Measurements from ENCODE around the gene NRK. TPM values are rescaled to one million over a fixed set of nuclear protein-coding genes. Genes with fewer than 3 reads are reported as not detected.
"Not testable (repeated sequence)": the region's sequence is repeated elsewhere in the genome, so short reads cannot be mapped to it uniquely, and the experiment has no call there.

NRK gene
- polyA plus RNA-seq, 3 donors from 2014 or later = not detected

GRCh38 chrX:105850100-105850499, 27.8 kb downstream of the NRK start:
- DNase-seq; H3K9me3 Mint-ChIP-seq; H3K27ac Mint-ChIP-seq; H3K4me1 Mint-ChIP-seq; H3K27me3 Mint-ChIP-seq (ENCODE audit: low read depth in 3 of 3); H3K36me3 Mint-ChIP-seq; H3K4me3 Mint-ChIP-seq: not testable (repeated sequence)

- H3K27me3 Mint-ChIP-seq (ENCODE audit: low read depth in 3 of 3) = no peaks in the 10 kb centered on the region
- H3K4me1 Mint-ChIP-seq = no peaks in the 10 kb centered on the region
- H3K9me3 Mint-ChIP-seq = peaks cover 0 to 2% (median 0%) of the 10 kb centered on the region in 6 donors
- no peak overlapping the region for H3K4me3 Mint-ChIP-seq
- no peak for DNase-seq
- H3K27ac Mint-ChIP-seq = no peak overlapping the region
- H3K36me3 Mint-ChIP-seq = no peaks in the 10 kb centered on the region
Measured at GRCh38 chrX:105865709-105866108, 43.4 kb downstream of the NRK start.

- H3K4me1 Mint-ChIP-seq = no peaks in the 10 kb centered on the region
- no peaks in the 10 kb centered on the region for H3K36me3 Mint-ChIP-seq
- no peak overlapping the region for H3K4me3 Mint-ChIP-seq
- DNase-seq = no peak
- H3K27me3 Mint-ChIP-seq (ENCODE audit: low read depth in 3 of 3) = no peaks in the 10 kb centered on the region
- peaks cover 0 to 2% (median 0%) of the 10 kb centered on the region in 6 donors for H3K9me3 Mint-ChIP-seq
- H3K27ac Mint-ChIP-seq = no peak overlapping the region
Measured at GRCh38 chrX:105869701-105870100, 47.4 kb downstream of the NRK start.

DNA sequence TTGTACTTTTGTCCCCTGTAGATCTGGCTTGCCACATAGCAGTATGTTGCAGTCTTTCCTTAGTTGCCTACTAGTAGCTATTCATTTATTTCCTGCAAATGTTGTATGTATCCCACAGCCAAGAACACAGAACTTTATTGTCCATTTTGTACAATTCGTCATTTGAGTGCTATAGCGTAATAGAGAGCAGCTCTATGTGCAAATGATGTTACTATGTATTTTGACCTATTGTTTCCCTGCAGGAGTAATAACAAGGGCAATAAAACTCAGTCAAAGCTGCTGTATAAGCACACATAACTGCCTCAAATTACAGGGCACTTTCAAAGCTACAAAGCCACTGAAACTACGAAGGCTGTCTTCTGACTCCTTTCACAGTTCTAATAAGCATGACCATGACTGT, 48.1 kb downstream of the NRK start:
- no peak overlapping the region for H3K27ac Mint-ChIP-seq
- no peaks in the 10 kb centered on the region for H3K27me3 Mint-ChIP-seq (ENCODE audit: low read depth in 3 of 3)
- H3K9me3 Mint-ChIP-seq = peaks cover 0 to 3% (median under 1%) of the 10 kb centered on the region in 6 donors
- H3K4me1 Mint-ChIP-seq = no peaks in the 10 kb centered on the region
- DNase-seq = no peak
- H3K4me3 Mint-ChIP-seq = no peak overlapping the region
- no peaks in the 10 kb centered on the region for H3K36me3 Mint-ChIP-seq

GRCh38 chrX:105872941-105873340, 50.6 kb downstream of the NRK start:
- Mint-ChIP-seq H3K4me1 (no peaks in the 10 kb centered on the region), H3K27me3 (ENCODE audit: low read depth in 3 of 3) (peaks cover 0 to 4% (median 3%) of the 10 kb centered on the region in 3 donors), H3K9me3 (peaks cover 0 to 3% (median under 1%) of the 10 kb centered on the region in 6 donors), H3K36me3 (no peaks in the 10 kb centered on the region), H3K4me3 (no peak overlapping the region), H3K27ac (no peak overlapping the region)
- DNase-seq = no peak

- peaks cover 0 to 3% (median 0%) of the 10 kb centered on the region in 6 donors for H3K9me3 Mint-ChIP-seq
Measured at GRCh38 chrX:105874790-105875189, 52.5 kb downstream of the NRK start.

GRCh38 chrX:105876658-105877057, 54.3 kb downstream of the NRK start:
- Mint-ChIP-seq H3K27me3 (ENCODE audit: low read depth in 3 of 3) (peaks cover 0 to 7% (median 3%) of the 10 kb centered on the region in 3 donors), H3K36me3 (no peaks in the 10 kb centered on the region), H3K4me3 (no peak overlapping the region), H3K4me1 (no peaks in the 10 kb centered on the region), H3K9me3 (peaks cover 0 to 3% (median 0%) of the 10 kb centered on the region in 6 donors), H3K27ac (no peak overlapping the region)
- no peak for DNase-seq

More at GRCh38 chrX:105874790-105875189, 52.5 kb downstream of the NRK start:
- DNase-seq = no peak
- Mint-ChIP-seq H3K27me3 (ENCODE audit: low read depth in 3 of 3) (peaks cover 0 to 7% (median 3%) of the 10 kb centered on the region in 3 donors), H3K4me1 (no peaks in the 10 kb centered on the region), H3K4me3 (no peak overlapping the region), H3K36me3 (no peaks in the 10 kb centered on the region), H3K27ac (no peak overlapping the region)

DNA sequence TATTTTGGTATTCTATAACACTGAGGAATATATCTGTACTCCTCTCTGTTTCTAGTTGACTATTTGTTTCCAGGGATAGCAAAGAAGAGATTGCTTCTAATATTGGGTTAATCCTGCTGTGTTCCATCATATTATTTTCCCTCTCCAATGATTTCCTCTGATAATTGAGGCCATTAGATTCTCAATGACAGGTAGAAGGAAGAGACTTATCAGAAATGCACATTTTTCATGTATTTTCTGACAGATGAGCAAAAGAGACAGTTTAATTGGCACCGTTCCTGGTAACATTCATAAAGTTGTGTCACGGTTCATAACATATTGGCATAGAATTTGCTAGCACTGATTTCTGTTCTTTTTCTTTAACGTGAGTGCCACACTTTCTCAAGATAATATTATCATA, 58.2 kb downstream of the NRK start:
- Mint-ChIP-seq H3K4me1 (no peaks in the 10 kb centered on the region), H3K9me3 (peaks cover 0 to 2% (median 0%) of the 10 kb centered on the region in 6 donors), H3K4me3 (no peak overlapping the region), H3K27me3 (ENCODE audit: low read depth in 3 of 3) (peaks cover 0 to 8% (median 3%) of the 10 kb centered on the region in 3 donors), H3K27ac (no peak overlapping the region), H3K36me3 (no peaks in the 10 kb centered on the region)
- DNase-seq = no peak

- no peaks in the 10 kb centered on the region for H3K4me1 Mint-ChIP-seq
- H3K27ac Mint-ChIP-seq = no peak overlapping the region
- H3K36me3 Mint-ChIP-seq = no peaks in the 10 kb centered on the region
- peaks cover 0 to 9% (median 0%) of the 10 kb centered on the region in 3 donors for H3K27me3 Mint-ChIP-seq (ENCODE audit: low read depth in 3 of 3)
- DNase-seq = no peak
- H3K9me3 Mint-ChIP-seq = peaks cover 0 to 2% (median 0%) of the 10 kb centered on the region in 6 donors
- no peak overlapping the region for H3K4me3 Mint-ChIP-seq
Measured at GRCh38 chrX:105882581-105883275, 60.4 kb downstream of the NRK start.

GRCh38 chrX:105894721-105895120, 72.4 kb downstream of the NRK start:
- no peak for DNase-seq
- Mint-ChIP-seq H3K4me3 (no peak overlapping the region), H3K4me1 (no peaks in the 10 kb centered on the region), H3K27ac (no peak overlapping the region), H3K9me3 (peaks cover 0 to 4% (median 0%) of the 10 kb centered on the region in 6 donors), H3K36me3 (no peaks in the 10 kb centered on the region), H3K27me3 (ENCODE audit: low read depth in 3 of 3) (peaks cover 0 to 5% (median 4%) of the 10 kb centered on the region in 3 donors)

DNA sequence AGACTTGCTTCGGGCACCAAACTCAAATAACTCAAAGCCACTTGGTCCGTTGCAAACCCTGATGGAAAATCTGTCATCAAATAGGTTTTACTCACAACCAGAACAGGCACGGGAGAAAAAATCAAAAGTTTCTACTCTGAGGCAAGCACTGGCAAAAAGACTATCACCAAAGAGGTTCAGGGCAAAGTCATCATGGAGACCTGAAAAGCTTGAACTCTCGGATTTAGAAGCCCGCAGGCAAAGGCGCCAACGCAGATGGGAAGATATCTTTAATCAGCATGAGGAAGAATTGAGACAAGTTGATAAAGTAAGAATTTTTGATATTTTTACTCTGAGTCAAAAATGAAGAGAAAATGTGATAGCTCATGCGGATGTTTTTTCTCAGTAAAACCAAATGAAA, 87.2 kb downstream of the NRK start:
- no peak overlapping the region for H3K4me3 Mint-ChIP-seq
- peaks cover 0 to 4% (median 0%) of the 10 kb centered on the region in 3 donors for H3K27me3 Mint-ChIP-seq (ENCODE audit: low read depth in 3 of 3)
- no peak overlapping the region for H3K27ac Mint-ChIP-seq
- no peaks in the 10 kb centered on the region for H3K36me3 Mint-ChIP-seq
- no peak for DNase-seq
- peaks cover 0 to 2% (median 0%) of the 10 kb centered on the region in 6 donors for H3K9me3 Mint-ChIP-seq
- no peaks in the 10 kb centered on the region for H3K4me1 Mint-ChIP-seq

DNA sequence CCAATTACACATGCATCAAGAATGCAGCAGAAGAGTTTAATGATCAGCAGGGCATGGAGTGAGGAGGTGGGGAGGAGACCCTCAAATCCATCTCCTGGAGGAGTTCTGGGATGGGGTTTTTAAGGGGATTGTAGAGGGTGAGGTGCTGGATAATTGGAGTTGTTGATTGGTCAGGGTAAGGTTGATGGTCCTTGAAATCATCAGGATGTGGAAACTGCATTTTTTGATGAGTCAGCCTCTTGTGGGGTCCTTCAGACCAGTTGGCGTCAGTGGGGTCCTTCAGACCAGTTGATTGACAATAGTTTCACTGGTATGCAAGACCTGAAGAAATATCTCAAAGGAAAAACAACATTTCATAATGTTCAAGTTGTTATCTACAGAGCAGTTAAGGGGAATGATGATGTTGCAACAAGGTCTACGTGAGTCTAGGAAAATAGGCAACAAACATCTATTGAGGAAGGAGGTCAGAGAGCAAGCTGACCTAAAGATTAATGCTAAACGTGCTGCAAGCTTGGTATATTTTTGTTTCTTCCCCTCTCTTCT, 88.3 kb downstream of the NRK start:
- no peaks in the 10 kb centered on the region for H3K36me3 Mint-ChIP-seq
- H3K27me3 Mint-ChIP-seq (ENCODE audit: low read depth in 3 of 3) = no peaks in the 10 kb centered on the region
- no peaks in the 10 kb centered on the region for H3K4me1 Mint-ChIP-seq
- no peak for DNase-seq
- H3K9me3 Mint-ChIP-seq = peaks cover 0 to 2% (median 0%) of the 10 kb centered on the region in 6 donors
- H3K4me3 Mint-ChIP-seq = no peak overlapping the region
- no peak overlapping the region for H3K27ac Mint-ChIP-seq

- DNase-seq = no peak
- H3K27me3 Mint-ChIP-seq (ENCODE audit: low read depth in 3 of 3) = peaks cover 0 to 2% (median 2%) of the 10 kb centered on the region in 3 donors
- no peaks in the 10 kb centered on the region for H3K4me1 Mint-ChIP-seq
- no peaks in the 10 kb centered on the region for H3K36me3 Mint-ChIP-seq
- no peak overlapping the region for H3K27ac Mint-ChIP-seq
- no peak overlapping the region for H3K4me3 Mint-ChIP-seq
- H3K9me3 Mint-ChIP-seq = peaks cover 0 to 3% (median 0%) of the 10 kb centered on the region in 6 donors
Measured at GRCh38 chrX:105945266-105945665, 122.9 kb downstream of the NRK start.

DNA sequence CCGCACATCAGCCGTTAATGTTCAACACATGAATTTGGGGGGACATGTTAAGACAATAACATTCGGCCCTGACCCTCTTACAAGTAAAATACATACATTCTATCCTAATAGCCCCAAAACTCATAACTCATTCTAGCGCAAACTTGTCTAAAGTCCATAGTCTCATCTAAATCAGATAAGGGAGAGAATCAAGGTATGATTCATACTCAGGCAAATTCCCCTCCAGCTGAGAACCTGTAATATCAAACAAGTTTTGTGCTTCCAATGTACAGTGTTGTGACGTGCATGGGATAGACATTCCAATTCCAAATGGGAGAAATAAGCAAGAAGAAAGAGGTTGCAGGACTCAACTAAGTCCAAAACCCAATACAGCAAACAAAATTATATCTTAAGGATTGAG, 147.1 kb downstream of the NRK start:
- H3K9me3 Mint-ChIP-seq = peaks cover 0 to 2% (median under 1%) of the 10 kb centered on the region in 6 donors
- no peak overlapping the region for H3K4me3 Mint-ChIP-seq
- no peaks in the 10 kb centered on the region for H3K36me3 Mint-ChIP-seq
- H3K27ac Mint-ChIP-seq = no peak overlapping the region
- H3K4me1 Mint-ChIP-seq = no peaks in the 10 kb centered on the region
- no peak for DNase-seq
- peaks cover 0 to 2% (median 0%) of the 10 kb centered on the region in 3 donors for H3K27me3 Mint-ChIP-seq (ENCODE audit: low read depth in 3 of 3)
